H9 (cell line): Measurements from ENCODE around the gene PPIF. TPM values are rescaled to one million over a fixed set of nuclear protein-coding genes. Genes with fewer than 3 reads are reported as not detected.

Experiments used
- DNase-seq: peaks from one replicate; pipeline ENCODE4 v3.0.0-alpha.2; 2017
- H2AFZ ChIP-seq: one replicate; pipeline ENCODE4 v1.6.1; 2013; ENCODE audit warnings: mild to moderate bottlenecking, low read length, control low read depth, moderate library complexity
- H2AK5ac ChIP-seq: 2 replicates; pipeline ENCODE4 v1.6.1; 2013; ENCODE audit warnings: low read length, control low read depth, mixed read lengths; ENCODE audit not compliant: insufficient read length
- H2BK120ac ChIP-seq: one replicate; pipeline ENCODE4 v1.6.1; 2013; ENCODE audit warnings: low read depth, mild to moderate bottlenecking, low read length, control low read depth, inconsistent platforms; ENCODE audit not compliant: poor library complexity, severe bottlenecking
- H2BK12ac ChIP-seq: 2 replicates; pipeline ENCODE4 v1.6.1; 2013; ENCODE audit warnings: low read length, control low read depth, mixed read lengths, low read depth; ENCODE audit not compliant: insufficient read length
- H2BK15ac ChIP-seq: 2 replicates; pipeline ENCODE4 v1.6.1; 2013; ENCODE audit warnings: low read depth, low read length, control low read depth
- H2BK20ac ChIP-seq: one replicate; pipeline ENCODE4 v1.6.1; 2013; ENCODE audit warnings: low read depth, mild to moderate bottlenecking, low read length, control low read depth, inconsistent platforms; ENCODE audit not compliant: poor library complexity, severe bottlenecking
- H2BK5ac ChIP-seq: 2 replicates; pipeline ENCODE4 v1.6.1; 2013; ENCODE audit warnings: low read length, control low read depth, mixed read lengths; ENCODE audit not compliant: insufficient read length
- H3K14ac ChIP-seq: 2 replicates; pipeline ENCODE4 v1.6.1; 2013; ENCODE audit warnings: low read length, control low read depth; ENCODE audit not compliant: insufficient read depth
- H3K18ac ChIP-seq: 2 replicates; pipeline ENCODE4 v1.6.1; 2013; ENCODE audit warnings: low read depth, mild to moderate bottlenecking, mixed read lengths, low read length, control low read depth; ENCODE audit not compliant: insufficient read length
- H3K23ac ChIP-seq: 2 replicates; pipeline ENCODE4 v1.6.1; 2013; ENCODE audit warnings: low read length, control low read depth, mixed read lengths, low read depth; ENCODE audit not compliant: insufficient read length
- H3K23me2 ChIP-seq: 2 replicates; pipeline ENCODE4 v1.6.1; 2013; ENCODE audit warnings: low read depth, mild to moderate bottlenecking, mixed read lengths, low read length, control low read depth; ENCODE audit not compliant: insufficient read length, poor library complexity, severe bottlenecking
- H3K27ac ChIP-seq: 2 replicates; pipeline ENCODE4 v1.5.1; 2013; ENCODE audit warnings: low read length, control low read depth, mixed read lengths, low read depth; ENCODE audit not compliant: insufficient read length
- H3K27me3 ChIP-seq: 2 replicates; pipeline ENCODE4 v1.6.1; 2013; ENCODE audit warnings: low read length, control low read depth, inconsistent platforms; ENCODE audit not compliant: insufficient read depth
- H3K4ac ChIP-seq: 2 replicates; pipeline ENCODE4 v1.6.1; 2013; ENCODE audit warnings: low read depth, mild to moderate bottlenecking, control low read depth, inconsistent platforms, low read length, moderate library complexity
- H3K4me1 ChIP-seq: 2 replicates; pipeline ENCODE4 v1.6.1; 2013; ENCODE audit warnings: low read length, control low read depth, inconsistent platforms; ENCODE audit not compliant: insufficient read depth
- H3K4me2 ChIP-seq: 2 replicates; pipeline ENCODE4 v1.6.1; 2013; ENCODE audit warnings: low read length, control low read depth, mixed read lengths; ENCODE audit not compliant: insufficient read length, insufficient read depth
- H3K56ac ChIP-seq: 2 replicates; pipeline ENCODE4 v1.6.1; 2013; ENCODE audit warnings: low read depth, mild to moderate bottlenecking, mixed read lengths, low read length, control low read depth; ENCODE audit not compliant: insufficient read length
- H3K79me1 ChIP-seq: 2 replicates; pipeline ENCODE4 v1.6.1; 2013; ENCODE audit warnings: low read depth, mild to moderate bottlenecking, moderate library complexity, low read length, control low read depth, inconsistent platforms; ENCODE audit not compliant: insufficient read depth, poor library complexity, severe bottlenecking
- H3K79me2 ChIP-seq: 2 replicates; pipeline ENCODE4 v1.6.1; 2013; ENCODE audit warnings: low read length, control low read depth, inconsistent platforms; ENCODE audit not compliant: insufficient read depth
- H3K9ac ChIP-seq: 2 replicates; pipeline ENCODE4 v1.6.1; 2013; ENCODE audit warnings: low read length, control low read depth, mixed read lengths; ENCODE audit not compliant: insufficient read length; ENCODE audit errors: extremely low read depth
- H3K9me3 ChIP-seq: one replicate; pipeline ENCODE4 v1.6.1; 2013; ENCODE audit warnings: low read depth, low read length, inconsistent platforms; ENCODE audit not compliant: control insufficient read depth
- H3T11ph ChIP-seq: one replicate; pipeline ENCODE4 v1.6.1; 2013; ENCODE audit warnings: mild to moderate bottlenecking, low read length, control low read depth, inconsistent platforms
- H4K20me1 ChIP-seq: one replicate; pipeline ENCODE4 v1.6.1; 2013; ENCODE audit not compliant: control insufficient read depth, insufficient read length, insufficient read depth
- H4K5ac ChIP-seq: 2 replicates; pipeline ENCODE4 v1.6.1; 2013; ENCODE audit warnings: low read depth, mild to moderate bottlenecking, mixed read lengths, low read length, control low read depth; ENCODE audit not compliant: insufficient read length
- H4K8ac ChIP-seq: replicated peaks from 2 replicates; pipeline ENCODE4 v1.6.1; 2013; ENCODE audit warnings: low read length, control low read depth, mixed read lengths, low read depth; ENCODE audit not compliant: insufficient read length
- H4K91ac ChIP-seq: 2 replicates; pipeline ENCODE4 v1.6.1; 2013; ENCODE audit warnings: low read depth, mild to moderate bottlenecking, moderate library complexity, mixed read lengths, low read length, control low read depth; ENCODE audit not compliant: insufficient read length
- H3K27ac Mint-ChIP-seq, 3 experiments: 2 replicates in 2 of 3; 3 replicates in 1 of 3; pipeline ENCODE4 v1.8.0; 2020 to 2021; ENCODE audit warnings: mixed read lengths in 3 of 3, mild to moderate bottlenecking in 1 of 3, moderate library complexity in 1 of 3
- H3K27me3 Mint-ChIP-seq: 2 replicates; pipeline ENCODE4 v1.8.0; 2021; ENCODE audit warnings: low read depth, mild to moderate bottlenecking, moderate library complexity, mixed read lengths
- H3K36me3 Mint-ChIP-seq, 3 experiments: 2 replicates in 2 of 3; 3 replicates in 1 of 3; pipeline ENCODE4 v1.8.0; 2020 to 2021; ENCODE audit warnings: low read depth in 3 of 3, mixed read lengths in 3 of 3; ENCODE audit not compliant: insufficient read depth in 1 of 3
- H3K4me1 Mint-ChIP-seq, 2 experiments: 2 replicates each; pipeline ENCODE4 v1.8.0; 2020; ENCODE audit warnings: mixed read lengths in 2 of 2
- H3K4me3 Mint-ChIP-seq, 2 experiments: 2 replicates in 1 of 2; 3 replicates in 1 of 2; pipeline ENCODE4 v1.8.0; 2020 to 2021; ENCODE audit warnings: mild to moderate bottlenecking in 2 of 2, mixed read lengths in 2 of 2, moderate library complexity in 1 of 2
- H3K9me3 Mint-ChIP-seq, 2 experiments: 2 replicates in 1 of 2; 3 replicates in 1 of 2; pipeline ENCODE4 v1.8.0; 2020; ENCODE audit warnings: mild to moderate bottlenecking in 2 of 2, mixed read lengths in 2 of 2, moderate library complexity in 1 of 2
- CTCF ChIP-seq: fragments of 200-600 bp; sonication (generic); conservative IDR thresholded peaks from 3 replicates; pipeline ENCODE4 v1.8.0; 2021; ENCODE audit warnings: antibody characterized with exemption, mild to moderate bottlenecking
- WGBS: extraction: QIAGEN DNeasy Blood & Tissue Kit; methylation state at CpG from one replicate; pipeline ENCODE4 v1.1.7; 2013; ENCODE audit warnings: missing lambda C conversion rate, low lambda C conversion rate, mixed read lengths; ENCODE audit not compliant: insufficient read length; ENCODE audit errors: extremely low coverage; 5-methylcytosine and 5-hydroxymethylcytosine counted together
- total RNA-seq: library from RNA; stranded (reverse); gene quantifications from 2 replicates; pipeline ENCODE4 v1.2.1, GENCODE V29; 2021

PPIF gene
- total RNA-seq, 1 experiment from 2014 or later, result 79.7 TPM

GRCh38 chr10:79305515-79305914 lies 41.8 kb upstream of the PPIF start:
- Histone ChIP-seq H3K79me2 (no peaks in the 10 kb centered on the region), H3K23me2 (peaks cover 3% of the 10 kb centered on the region), H4K20me1 (no peaks in the 10 kb centered on the region), H3K18ac (no peak overlapping the region), H3K4ac (no peak overlapping the region), H4K5ac (no peak overlapping the region), H3K27ac (no peak overlapping the region), H4K91ac (no peak overlapping the region), H2AK5ac (no peak overlapping the region), H3K56ac (no peak overlapping the region), H3K9ac (no peak overlapping the region), H2BK5ac (no peak overlapping the region), H3K23ac (no peak overlapping the region), H3K79me1 (no peaks in the 10 kb centered on the region), H2BK12ac (no peak overlapping the region), H3K14ac (no peak overlapping the region), H3K4me1 (no peaks in the 10 kb centered on the region), H3K4me2 (no peak overlapping the region), H3T11ph (no peak overlapping the region), H3K9me3 (no peaks in the 10 kb centered on the region), H2BK120ac (no peak overlapping the region), H2BK15ac (no peak overlapping the region), H3K27me3 (no peaks in the 10 kb centered on the region), H2BK20ac (no peak overlapping the region), H2AFZ (no peak overlapping the region), H4K8ac (no peak overlapping the region)
- no peak for DNase-seq
- WGBS, result no CpG with 5 or more reads among the region's 8 CpGs
- no peaks in the 10 kb centered on the region for H3K4me1 Mint-ChIP-seq
- no peaks in the 10 kb centered on the region for H3K9me3 Mint-ChIP-seq
- no peak overlapping the region for H3K4me3 Mint-ChIP-seq
- TF ChIP-seq CTCF, result no peak
- peaks cover 33 to 85% (median 54%) of the 10 kb centered on the region in 3 experiments for H3K36me3 Mint-ChIP-seq
- H3K27me3 Mint-ChIP-seq, result no peaks in the 10 kb centered on the region
- no peak overlapping the region for H3K27ac Mint-ChIP-seq
